IMR-90 (cell line): ENCODE data around the gene SLC17A9.

Experiments
- CEBPB ChIP-seq: IDR thresholded peaks from 2 replicates; pipeline ENCODE4 v1.6.1; 2012; ENCODE audit warnings: low read depth, low read length, improper control_type of control experiment
- ELK1 ChIP-seq: fragments of 150-350 bp; IDR thresholded peaks from 2 replicates; pipeline ENCODE4 v1.6.1; 2016; ENCODE audit warnings: low read depth, mild to moderate bottlenecking, low read length, moderate library complexity, borderline replicate concordance
- MAFK ChIP-seq: IDR thresholded peaks from 2 replicates; pipeline ENCODE4 v1.6.1; 2012; ENCODE audit warnings: low read depth, low read length, improper control_type of control experiment
- MAZ ChIP-seq: IDR thresholded peaks from 2 replicates; pipeline ENCODE4 v1.6.1; 2012; ENCODE audit warnings: low read depth, mild to moderate bottlenecking, low read length, improper control_type of control experiment, moderate library complexity, borderline replicate concordance
- MXI1 ChIP-seq: IDR thresholded peaks from 2 replicates; pipeline ENCODE4 v1.6.1; 2012; ENCODE audit warnings: low read depth, mild to moderate bottlenecking, low read length, moderate library complexity, borderline replicate concordance
- POLR2A ChIP-seq: IDR thresholded peaks from 2 replicates; pipeline ENCODE4 v1.6.1; 2012; ENCODE audit warnings: mild to moderate bottlenecking, low read depth, low read length
- RAD21 ChIP-seq: IDR thresholded peaks from 2 replicates; pipeline ENCODE4 v1.6.1; 2012; ENCODE audit warnings: low read length, improper control_type of control experiment
- SMC3 ChIP-seq: fragments of 150-350 bp; IDR thresholded peaks from 2 replicates; pipeline ENCODE4 v1.6.1; 2016; ENCODE audit warnings: low read depth, mild to moderate bottlenecking, antibody characterized with exemption, low read length, moderate library complexity
- USF2 ChIP-seq: fragments of 150-350 bp; IDR thresholded peaks from 2 replicates; pipeline ENCODE4 v1.6.1; 2017; ENCODE audit warnings: mild to moderate bottlenecking, antibody characterized with exemption, low read length, low read depth
- TF ChIP-seq, protein P1 (sequence below): conservative IDR thresholded peaks from 2 replicates; pipeline ENCODE4 v1.5.1; 2012; ENCODE audit warnings: mild to moderate bottlenecking, low read depth, low read length, improper control_type of control experiment

DNA sequence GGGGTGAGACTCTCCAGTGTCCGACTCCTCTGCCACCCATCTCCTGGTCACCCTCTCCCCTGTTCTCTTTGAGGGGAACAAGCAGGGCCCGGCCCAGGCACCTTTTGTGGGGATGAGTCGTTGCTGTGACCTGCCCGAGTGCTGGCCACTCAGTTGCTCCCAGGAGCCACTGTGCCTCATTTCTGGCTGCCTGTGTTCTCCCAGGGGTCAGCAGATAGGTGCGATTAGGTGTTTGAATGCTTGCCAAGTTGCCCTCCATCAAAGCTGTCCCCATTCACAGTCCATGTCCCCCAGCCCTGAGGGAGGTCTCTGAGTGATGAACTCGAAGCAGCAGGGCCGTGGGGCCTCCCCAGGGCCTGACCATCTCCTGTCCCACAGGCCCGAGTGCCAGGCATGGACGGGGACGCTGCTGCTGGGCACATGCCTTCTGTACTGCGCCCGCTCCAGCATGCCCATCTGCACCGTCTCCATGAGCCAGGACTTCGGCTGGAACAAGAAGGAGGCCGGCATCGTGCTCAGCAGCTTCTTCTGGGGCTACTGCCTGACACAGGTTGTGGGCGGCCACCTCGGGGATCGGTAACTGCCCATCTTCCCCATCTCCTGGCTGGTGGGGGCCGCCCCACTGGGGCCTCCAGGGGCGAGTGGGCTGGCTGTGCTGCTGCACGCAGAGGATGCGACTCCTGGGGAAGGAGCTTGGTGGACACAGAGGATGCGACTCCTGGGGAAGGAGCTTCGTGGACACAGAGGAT, 4.1 kb downstream of the SLC17A9 start:
- no peak for TF ChIP-seq MAFK
- TF ChIP-seq, protein P1, sequence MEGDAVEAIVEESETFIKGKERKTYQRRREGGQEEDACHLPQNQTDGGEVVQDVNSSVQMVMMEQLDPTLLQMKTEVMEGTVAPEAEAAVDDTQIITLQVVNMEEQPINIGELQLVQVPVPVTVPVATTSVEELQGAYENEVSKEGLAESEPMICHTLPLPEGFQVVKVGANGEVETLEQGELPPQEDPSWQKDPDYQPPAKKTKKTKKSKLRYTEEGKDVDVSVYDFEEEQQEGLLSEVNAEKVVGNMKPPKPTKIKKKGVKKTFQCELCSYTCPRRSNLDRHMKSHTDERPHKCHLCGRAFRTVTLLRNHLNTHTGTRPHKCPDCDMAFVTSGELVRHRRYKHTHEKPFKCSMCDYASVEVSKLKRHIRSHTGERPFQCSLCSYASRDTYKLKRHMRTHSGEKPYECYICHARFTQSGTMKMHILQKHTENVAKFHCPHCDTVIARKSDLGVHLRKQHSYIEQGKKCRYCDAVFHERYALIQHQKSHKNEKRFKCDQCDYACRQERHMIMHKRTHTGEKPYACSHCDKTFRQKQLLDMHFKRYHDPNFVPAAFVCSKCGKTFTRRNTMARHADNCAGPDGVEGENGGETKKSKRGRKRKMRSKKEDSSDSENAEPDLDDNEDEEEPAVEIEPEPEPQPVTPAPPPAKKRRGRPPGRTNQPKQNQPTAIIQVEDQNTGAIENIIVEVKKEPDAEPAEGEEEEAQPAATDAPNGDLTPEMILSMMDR = no peak
- no peak for TF ChIP-seq RAD21
- TF ChIP-seq CEBPB = no peak
- TF ChIP-seq USF2 = no peak
- TF ChIP-seq POLR2A = no peak
- TF ChIP-seq MAZ = no peak
- no peak for TF ChIP-seq SMC3
- no peak for TF ChIP-seq MXI1
- TF ChIP-seq ELK1 = no peak
